ENCODE results near the gene SLC45A3. TPM values are rescaled to one million over a fixed set of nuclear protein-coding genes. Genes with fewer than 3 reads are reported as not detected.

Gene SLC45A3
- total RNA-seq, 1 experiment from 2014 or later, result 5.5 TPM

- Histone ChIP-seq H3K4me3 (ENCODE audit: low read depth, low read length) (no peak overlapping the region), H3K27me3 (replicated peaks; ENCODE audit: control insufficient read depth, insufficient read depth, low read length) (no peaks in the 10 kb centered on the region), H3K4me1 (peaks cover 18% of the 10 kb centered on the region), H3K36me3 (ENCODE audit: control insufficient read depth, insufficient read depth, low read length) (no peaks in the 10 kb centered on the region), H3K9me3 (no peaks in the 10 kb centered on the region)
- H3K27me3 Mint-ChIP-seq (ENCODE audit: insufficient read depth, unreplicated experiment), result no peaks in the 10 kb centered on the region
- H3K9me3 Mint-ChIP-seq (ENCODE audit: unreplicated experiment), result no peaks in the 10 kb centered on the region
- POLR2A ChIA-PET, result no interaction called here
- H3K4me3 Mint-ChIP-seq (ENCODE audit: unreplicated experiment), result no peak overlapping the region
- H3K36me3 Mint-ChIP-seq (ENCODE audit: insufficient read depth, unreplicated experiment), result no peaks in the 10 kb centered on the region
- H3K4me1 Mint-ChIP-seq (ENCODE audit: low read depth, unreplicated experiment), result peaks cover 17% of the 10 kb centered on the region
- DNase-seq, result no peak
- no peak for TF ChIP-seq CTCF (IDR thresholded peaks at IDR 0.05; ENCODE audit: insufficient read depth in 1 of 2, low read depth in 1 of 2, low read length in 1 of 2, severe bottlenecking in 1 of 2, unreplicated experiment in 1 of 2)
- CTCF ChIA-PET, result no interaction called here
- BruUV-seq (replicated peaks), result no TSS peak
- no peak overlapping the region for H3K27ac Mint-ChIP-seq (ENCODE audit: unreplicated experiment)
- intact Hi-C loops (cut with micrococcal nuclease; ENCODE audit: unreplicated experiment), result no loop called here
Observed at GRCh38 chr1:205664399-205665017, 15.8 kb downstream of the SLC45A3 start.

DNA sequence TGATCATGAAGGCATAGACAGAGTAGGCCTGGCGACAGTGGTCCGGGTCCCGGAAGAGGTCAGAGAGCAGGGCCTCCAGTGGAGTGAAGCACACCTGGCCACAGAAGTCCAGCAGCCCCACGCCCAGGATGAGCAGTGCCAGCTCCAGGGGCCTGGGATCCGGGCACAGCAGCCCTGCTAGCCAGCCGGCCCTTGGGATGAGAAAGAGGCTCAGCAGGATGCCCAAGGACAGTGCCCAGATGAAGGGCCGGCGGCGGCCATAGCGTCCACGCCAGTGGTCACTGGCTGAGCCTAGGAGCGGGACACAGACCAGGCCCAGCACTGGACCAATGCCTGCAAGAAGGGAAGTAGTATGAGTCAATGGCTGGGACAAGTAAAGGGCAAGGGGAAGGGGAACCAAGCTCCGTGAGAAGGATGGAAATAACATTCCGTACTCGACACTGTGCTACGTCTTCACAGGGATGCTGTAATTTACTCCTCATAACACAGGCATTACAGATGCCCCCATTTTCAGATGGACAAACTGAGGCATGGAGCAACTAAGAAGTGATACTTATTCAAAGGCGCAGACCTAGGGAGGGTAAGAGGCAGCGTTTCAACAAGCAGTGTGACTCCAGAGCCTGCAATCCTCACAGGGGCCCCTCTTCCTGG, 16.9 kb downstream of the SLC45A3 start:
- BruUV-seq (replicated peaks), result no TSS peak
- Histone ChIP-seq H3K4me1 (peaks cover 9% of the 10 kb centered on the region), H3K36me3 (ENCODE audit: control insufficient read depth, insufficient read depth, low read length) (no peaks in the 10 kb centered on the region), H3K4me3 (ENCODE audit: low read depth, low read length) (no peak overlapping the region), H3K9me3 (no peaks in the 10 kb centered on the region), H3K27me3 (replicated peaks; ENCODE audit: control insufficient read depth, insufficient read depth, low read length) (no peaks in the 10 kb centered on the region)
- DNase-seq, result no peak
- ChIA-PET POLR2A (no interaction called here), CTCF (interaction anchor here (0.5 kb wide), 1 partner anchor 131 kb away, joined by 3 read pairs; no protein-coding TSS in a partner anchor)
- Mint-ChIP-seq H3K4me1 (ENCODE audit: low read depth, unreplicated experiment) (peaks cover 6% of the 10 kb centered on the region), H3K9me3 (ENCODE audit: unreplicated experiment) (no peaks in the 10 kb centered on the region), H3K4me3 (ENCODE audit: unreplicated experiment) (no peak overlapping the region), H3K36me3 (ENCODE audit: insufficient read depth, unreplicated experiment) (no peaks in the 10 kb centered on the region), H3K27me3 (ENCODE audit: insufficient read depth, unreplicated experiment) (no peaks in the 10 kb centered on the region), H3K27ac (ENCODE audit: unreplicated experiment) (no peak overlapping the region)
- TF ChIP-seq CTCF (IDR thresholded peaks at IDR 0.05; ENCODE audit: insufficient read depth in 1 of 2, low read depth in 1 of 2, low read length in 1 of 2, severe bottlenecking in 1 of 2, unreplicated experiment in 1 of 2), result no peak
- intact Hi-C loops (cut with micrococcal nuclease; ENCODE audit: unreplicated experiment), result no loop called here

- Histone ChIP-seq H3K4me1 (peaks cover 5% of the 10 kb centered on the region; the same call in 1 of the 2 replicates), H3K9me3 (no peaks in the 10 kb centered on the region), H3K27me3 (replicated peaks; ENCODE audit: control insufficient read depth, insufficient read depth, low read length) (no peaks in the 10 kb centered on the region), H3K4me3 (ENCODE audit: low read depth, low read length) (no peak overlapping the region), H3K36me3 (ENCODE audit: control insufficient read depth, insufficient read depth, low read length) (no peaks in the 10 kb centered on the region)
- Mint-ChIP-seq H3K4me3 (ENCODE audit: unreplicated experiment) (no peak overlapping the region), H3K27me3 (ENCODE audit: insufficient read depth, unreplicated experiment) (no peaks in the 10 kb centered on the region), H3K9me3 (ENCODE audit: unreplicated experiment) (no peaks in the 10 kb centered on the region), H3K4me1 (ENCODE audit: low read depth, unreplicated experiment) (no peaks in the 10 kb centered on the region), H3K36me3 (ENCODE audit: insufficient read depth, unreplicated experiment) (no peaks in the 10 kb centered on the region), H3K27ac (ENCODE audit: unreplicated experiment) (no peak overlapping the region)
- no peak for TF ChIP-seq CTCF (IDR thresholded peaks at IDR 0.05; ENCODE audit: insufficient read depth in 1 of 2, low read depth in 1 of 2, low read length in 1 of 2, severe bottlenecking in 1 of 2, unreplicated experiment in 1 of 2)
- CTCF ChIA-PET, result no interaction called here
- BruUV-seq (replicated peaks), result no TSS peak
- POLR2A ChIA-PET, result no interaction called here
- intact Hi-C loops (cut with micrococcal nuclease; ENCODE audit: unreplicated experiment), result no loop called here
- DNase-seq, result no peak
Observed at GRCh38 chr1:205662791-205663190, 17.5 kb downstream of the SLC45A3 start.
